ENCODE measurements around the gene PPP4C. TPM values are rescaled to one million over a fixed set of nuclear protein-coding genes. Genes with fewer than 3 reads are reported as not detected.
A peak's percentile ranks its signal among the peaks of the same experiment; 100 is the strongest.
"Not testable (repeated sequence)": the region's sequence is repeated elsewhere in the genome, so short reads cannot be mapped to it uniquely, and the experiment has no call there.

Gene PPP4C
- total RNA-seq, 2 donors from 2014 or later = 29.3 to 32.2 TPM

GRCh38 chr16:30112197-30113030 is 36.6 kb downstream of the PPP4C start:
- peak in 3 of 4 donors; percentile 37 to 51 (median 39) for DNase-seq

GRCh38 chr16:30113031-30113710 is 37.4 kb downstream of the PPP4C start, which contains the start of gene GDPD3:
GDPD3 (minus strand) TSS chr16:30113537; CDS start chr16:30113478, 59 bp downstream.
- Histone ChIP-seq H3K9me3 (no peaks in the 10 kb centered on the region), H3K4me1 (no peaks in the 10 kb centered on the region), H3K27me3 (no peaks in the 10 kb centered on the region), H3K27ac (no peak within 1 kb of the TSS), H3K36me3 (replicated peaks in 1 of 2; ENCODE audit: insufficient read depth in 1 of 2, low read depth in 2 of 2) (peaks cover 0 to 3% of the 10 kb centered on the region in 2 donors), H3K4me3 (no peak within 1 kb of the TSS)
- DNase-seq = no peak
- 62 to 88% methylated on average over 15 to 20 of the region's 20 CpGs for WGBS, 2 donors
- TF ChIP-seq CTCF (IDR thresholded peaks at IDR 0.05) (no peak), POLR2A (IDR thresholded peaks at IDR 0.05) (no peak)
- ATAC-seq = no peak
- intact Hi-C loops (cut with DNase I) = loop anchor here (10.0 kb wide), 1 partner anchor 52 kb away; no protein-coding TSS in a partner anchor

More at GRCh38 chr16:30112197-30113030, 36.6 kb downstream of the PPP4C start:
- intact Hi-C loops (cut with DNase I) = loop anchor here (10.0 kb wide), 1 partner anchor 52 kb away; no protein-coding TSS in a partner anchor
- no peaks in the 10 kb centered on the region for H3K27me3 ChIP-seq
- peaks cover 0 to under 1% of the 10 kb centered on the region in 2 donors for H3K36me3 ChIP-seq (replicated peaks in 1 of 2; ENCODE audit: insufficient read depth in 1 of 2, low read depth in 2 of 2)
- H3K4me3 ChIP-seq = no peak overlapping the region
- ATAC-seq = peak; percentile 50
- no peaks in the 10 kb centered on the region for H3K9me3 ChIP-seq
- no peaks in the 10 kb centered on the region for H3K4me1 ChIP-seq
- peak in 6 of 7 experiments; percentile 23 to 50 (median 32) for TF ChIP-seq CTCF (IDR thresholded peaks at IDR 0.05)
- no peak for TF ChIP-seq POLR2A (IDR thresholded peaks at IDR 0.05)
- H3K27ac ChIP-seq = no peak overlapping the region
- 80 to 86% methylated on average over 20 to 28 of the region's 29 CpGs for WGBS, 2 donors

DNA sequence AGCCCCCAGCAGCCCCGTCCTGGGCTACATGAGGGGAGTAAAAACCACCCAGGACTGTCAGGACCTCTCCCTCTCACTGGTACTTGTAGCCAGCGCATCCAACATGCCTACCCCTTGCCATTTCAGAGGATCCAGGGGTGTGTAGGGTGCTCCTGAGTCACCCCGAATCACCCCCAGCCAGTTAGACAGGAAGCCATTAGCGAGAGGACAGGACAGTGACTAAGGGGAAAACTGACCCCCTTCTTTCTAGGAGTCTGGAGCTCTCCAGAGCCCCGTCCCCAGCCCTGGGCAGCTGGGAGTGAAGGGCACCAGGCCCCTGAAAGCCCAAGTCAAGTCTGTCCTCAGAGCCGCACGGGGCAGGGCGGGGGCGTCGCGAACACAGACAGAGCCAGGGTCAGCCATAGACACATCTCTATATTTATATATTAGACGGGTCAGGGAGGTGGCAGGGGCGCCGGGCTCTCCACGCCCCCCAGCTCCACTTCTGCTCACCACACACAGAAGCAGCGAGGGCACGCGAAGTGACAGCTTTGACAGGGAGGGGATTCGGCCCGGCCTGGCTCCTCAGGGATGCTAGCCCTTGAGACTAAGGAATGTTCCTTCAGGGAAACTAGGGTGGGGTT is 38.0 kb downstream of the PPP4C start:
- peaks cover 0 to 3% of the 10 kb centered on the region in 2 donors for H3K36me3 ChIP-seq (replicated peaks in 1 of 2; ENCODE audit: insufficient read depth in 1 of 2, low read depth in 2 of 2)
- TF ChIP-seq POLR2A (IDR thresholded peaks at IDR 0.05) (no peak), CTCF (IDR thresholded peaks at IDR 0.05) (no peak)

GRCh38 chr16:30114411-30114810 is 38.6 kb downstream of the PPP4C start:
- Histone ChIP-seq H3K27me3 (no peaks in the 10 kb centered on the region), H3K9me3 (no peaks in the 10 kb centered on the region), H3K4me1 (no peaks in the 10 kb centered on the region), H3K27ac (no peak overlapping the region), H3K4me3 (no peak overlapping the region), H3K36me3 (replicated peaks in 1 of 2; ENCODE audit: insufficient read depth in 1 of 2, low read depth in 2 of 2) (peaks cover 0 to 3% of the 10 kb centered on the region in 2 donors)
- ATAC-seq (no peak), DNase-seq (no peak)
- intact Hi-C loops (cut with DNase I) = loop anchor here (10.0 kb wide), 1 partner anchor 50 kb away; no protein-coding TSS in a partner anchor
- 77 to 100% methylated on average over 3 to 10 of the region's 11 CpGs for WGBS, 2 donors
- TF ChIP-seq CTCF (IDR thresholded peaks at IDR 0.05) = no peak
- no peak for TF ChIP-seq POLR2A (IDR thresholded peaks at IDR 0.05)

More for the DNA sequence above, 38.0 kb downstream of the PPP4C start:
- ATAC-seq = no peak
- WGBS, 2 donors = 85 to 88% methylated on average over 11 to 20 of the region's 20 CpGs
- intact Hi-C loops (cut with DNase I) = loop anchor here (10.0 kb wide), 1 partner anchor 51 kb away; no protein-coding TSS in a partner anchor
- Histone ChIP-seq H3K27ac (no peak overlapping the region), H3K27me3 (no peaks in the 10 kb centered on the region), H3K4me1 (no peaks in the 10 kb centered on the region), H3K4me3 (no peak overlapping the region), H3K9me3 (no peaks in the 10 kb centered on the region)
- no peak for DNase-seq

GRCh38 chr16:30114833-30115232 is 39.0 kb downstream of the PPP4C start:
- H3K27ac ChIP-seq; ATAC-seq; H3K27me3 ChIP-seq; H3K36me3 ChIP-seq (replicated peaks in 1 of 2; ENCODE audit: insufficient read depth in 1 of 2, low read depth in 2 of 2); H3K4me3 ChIP-seq; DNase-seq; H3K4me1 ChIP-seq; H3K9me3 ChIP-seq: not testable (repeated sequence)
- WGBS, 2 donors = 93 to 94% methylated on average over 7 of the region's 7 CpGs
- intact Hi-C loops (cut with DNase I) = loop anchor here (10.0 kb wide), 1 partner anchor 50 kb away; no protein-coding TSS in a partner anchor

Measured in body of pancreas (tissue), 4 donors.